Activated gamma-delta T cell (primary cell): ENCODE data around the gene UNC5C.

Source experiments
- DNase-seq: peaks from one replicate; lab custom pipeline; 2025; lab: John Stamatoyannopoulos, UW

UNC5C gene

DNA sequence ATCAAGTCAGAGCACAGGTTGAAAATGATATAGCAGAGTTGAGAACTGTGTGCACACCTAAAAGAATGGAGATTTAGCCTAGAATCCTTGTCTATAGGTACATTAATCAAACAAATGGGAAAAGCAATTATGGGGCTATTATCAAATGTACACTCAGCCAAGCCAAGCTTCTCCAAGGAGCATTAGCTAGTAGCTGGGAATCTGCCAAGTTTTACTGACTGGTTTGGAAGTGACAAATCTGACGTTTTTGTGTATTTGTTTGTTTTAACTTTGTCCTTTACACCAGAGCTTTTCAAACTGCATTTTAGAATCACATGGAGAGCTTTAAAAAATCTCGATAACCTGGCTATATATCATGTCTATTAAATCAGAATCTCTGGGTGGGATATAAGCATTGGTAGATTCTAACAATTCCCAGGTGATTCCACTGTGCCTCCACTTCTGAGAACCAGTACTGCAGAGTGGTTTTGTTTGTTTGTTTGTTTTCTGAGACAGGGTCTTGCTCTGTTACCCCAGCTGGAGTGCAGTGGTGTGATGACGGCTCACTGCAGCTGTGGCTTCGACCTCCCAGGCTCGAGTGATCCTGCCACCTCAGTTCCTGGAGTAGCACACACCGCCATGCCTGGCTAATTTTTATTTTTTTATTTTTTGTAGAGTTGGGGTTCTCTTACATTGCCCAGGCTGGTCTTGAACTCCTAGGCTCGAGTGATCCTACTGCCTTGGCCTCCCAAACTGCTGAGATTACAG lies 279.8 kb downstream of the UNC5C start:
- no peak for DNase-seq

DNA sequence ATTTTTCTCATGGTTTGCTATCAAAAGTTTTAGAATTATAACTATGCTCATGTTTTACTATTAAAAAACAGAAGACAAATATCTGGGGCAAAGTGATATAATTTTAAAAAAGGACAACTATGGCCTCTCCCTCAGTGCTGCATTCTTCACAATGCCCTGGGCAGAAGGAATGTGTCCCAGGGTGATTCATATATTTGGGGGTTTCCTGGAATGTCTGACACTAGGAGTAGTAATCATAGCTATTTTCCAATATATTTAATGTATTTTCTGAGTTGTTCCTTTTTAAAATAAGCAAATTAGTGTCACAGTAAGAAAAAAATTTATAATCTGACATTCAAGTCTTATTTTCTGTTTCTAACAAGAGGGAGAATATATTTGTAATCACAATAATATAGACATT lies 281.7 kb downstream of the UNC5C start:
- DNase-seq = no peak

DNA sequence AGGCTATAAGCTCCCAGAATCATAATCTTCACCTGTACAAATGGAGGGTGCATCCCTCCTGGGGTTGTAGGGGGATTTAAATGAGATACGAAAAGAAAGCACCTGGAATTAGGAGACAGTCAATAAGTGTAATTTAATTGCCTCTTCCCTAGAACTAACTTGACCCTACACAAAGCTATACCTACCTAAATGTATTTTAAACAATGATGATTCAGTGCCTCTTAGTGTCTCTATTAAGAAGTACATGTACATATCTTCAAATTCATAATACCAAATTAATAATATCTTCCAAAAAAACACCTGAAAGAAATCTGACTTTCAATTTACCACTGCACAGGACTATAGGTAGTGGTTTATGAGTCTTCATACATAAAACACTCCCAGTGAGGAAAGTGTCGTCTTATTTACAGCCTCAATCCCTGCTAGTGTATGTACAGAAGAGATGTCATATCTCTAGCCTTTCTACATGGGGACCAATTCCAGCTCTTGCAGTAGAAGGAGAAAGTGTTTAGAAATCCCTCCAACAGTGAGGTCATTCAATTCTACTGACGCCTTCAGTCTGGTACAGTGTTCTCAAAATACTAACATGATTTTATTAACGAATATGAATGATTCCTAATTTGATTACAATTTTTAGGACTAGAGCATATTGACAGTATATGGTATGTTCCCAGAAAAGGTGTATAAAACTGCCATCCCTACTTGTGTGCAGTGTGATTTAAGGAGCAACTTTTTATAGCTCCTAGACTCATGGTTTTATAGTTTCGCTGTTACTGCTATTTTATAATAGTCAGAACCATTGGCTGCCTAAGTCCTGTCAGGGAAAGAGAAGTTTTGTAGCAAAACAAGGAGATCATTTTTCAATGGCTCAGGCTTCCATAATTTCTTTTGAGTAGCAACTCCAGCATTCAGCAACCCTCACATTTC lies 282.7 kb downstream of the UNC5C start:
- DNase-seq = no peak

DNA sequence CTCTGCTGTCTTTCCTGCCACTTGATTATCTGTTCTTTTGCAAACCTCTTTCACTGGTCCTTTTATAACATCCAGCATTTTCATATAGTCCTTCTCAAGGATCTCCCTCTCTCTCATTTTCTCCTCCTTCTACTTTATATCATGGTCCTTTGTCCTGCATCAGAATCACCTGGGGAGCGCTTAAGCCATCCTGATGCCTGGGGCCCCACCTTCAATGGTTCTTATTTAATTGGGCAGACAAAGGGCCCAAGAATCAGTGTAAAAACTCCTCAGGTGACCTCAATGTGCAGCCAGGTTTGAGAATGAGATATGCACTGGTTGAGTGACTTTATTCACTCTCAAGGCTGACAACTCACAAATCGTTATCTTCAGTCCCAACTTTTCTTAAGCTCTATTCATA lies 283.9 kb downstream of the UNC5C start:
- no peak for DNase-seq

DNA sequence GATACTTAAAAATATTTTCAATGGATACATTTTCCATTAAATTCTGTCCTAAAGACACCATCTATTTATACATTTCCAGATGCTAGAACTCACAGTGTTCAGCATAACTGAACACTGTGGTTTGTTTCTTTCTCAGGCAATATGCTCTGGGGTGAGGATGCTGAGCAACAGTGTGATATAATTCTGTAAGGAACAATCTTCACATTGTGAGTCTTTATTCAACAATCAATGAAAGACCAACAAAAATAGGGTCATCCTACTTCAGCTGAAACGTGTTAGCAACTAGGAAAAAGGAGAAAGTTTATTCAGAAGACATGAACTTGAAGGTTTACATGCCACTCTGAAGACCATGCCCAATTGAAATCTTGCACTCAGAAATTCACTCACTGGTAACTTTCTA lies 284.8 kb downstream of the UNC5C start:
- no peak for DNase-seq

DNA sequence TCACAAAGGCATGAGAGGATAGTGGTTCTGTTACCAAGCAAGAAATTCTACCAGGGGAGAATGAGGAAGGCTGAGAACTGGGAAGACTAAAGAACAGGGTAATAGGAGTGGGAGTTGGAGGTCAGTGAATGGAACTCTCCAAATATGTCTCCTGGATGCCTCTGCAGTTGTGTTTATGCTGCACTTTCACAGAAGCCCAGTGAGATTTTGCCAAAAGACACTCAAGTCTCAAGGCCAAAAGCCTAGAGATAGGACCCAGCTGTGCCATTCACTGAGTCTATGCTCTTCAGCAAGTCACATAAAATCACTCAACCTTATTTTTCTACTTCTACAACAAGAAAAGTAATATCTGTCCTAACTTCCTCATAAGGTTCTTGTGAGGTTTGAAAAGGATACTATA lies 285.4 kb downstream of the UNC5C start:
- DNase-seq = no peak

DNA sequence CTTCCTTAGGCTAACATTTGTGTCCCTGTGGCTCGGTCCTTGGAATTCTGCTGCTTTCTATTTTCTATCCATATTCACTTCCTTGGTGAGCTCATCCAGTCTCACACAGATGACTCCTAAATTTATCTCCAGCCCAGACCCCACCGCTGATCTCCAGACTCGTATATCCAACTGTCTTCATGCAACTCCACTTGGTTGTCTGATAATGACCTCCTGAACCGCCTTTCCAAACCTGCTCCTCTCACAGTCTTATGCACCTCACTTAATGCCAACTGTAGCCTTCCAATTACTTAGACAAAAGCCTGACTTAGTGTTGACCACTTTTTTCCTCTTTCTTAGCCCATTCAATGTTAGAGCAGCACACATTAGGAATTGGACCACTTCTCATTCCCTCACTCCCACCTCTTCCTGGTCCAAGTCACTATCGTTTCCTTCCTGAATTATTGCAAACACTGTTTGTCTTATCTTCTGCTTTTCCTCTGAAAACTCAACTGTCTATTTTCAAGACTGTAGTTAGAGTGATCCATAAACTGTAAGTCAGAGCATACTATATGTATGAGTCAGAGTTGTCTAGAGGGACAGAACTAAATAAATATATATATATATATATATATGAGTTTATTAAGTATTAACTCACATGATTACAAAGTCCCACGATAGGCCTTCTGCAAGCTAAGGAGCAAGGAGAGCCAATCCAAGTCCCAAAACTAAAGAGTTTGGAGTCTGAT lies 292.5 kb downstream of the UNC5C start:
- DNase-seq = no peak

DNA sequence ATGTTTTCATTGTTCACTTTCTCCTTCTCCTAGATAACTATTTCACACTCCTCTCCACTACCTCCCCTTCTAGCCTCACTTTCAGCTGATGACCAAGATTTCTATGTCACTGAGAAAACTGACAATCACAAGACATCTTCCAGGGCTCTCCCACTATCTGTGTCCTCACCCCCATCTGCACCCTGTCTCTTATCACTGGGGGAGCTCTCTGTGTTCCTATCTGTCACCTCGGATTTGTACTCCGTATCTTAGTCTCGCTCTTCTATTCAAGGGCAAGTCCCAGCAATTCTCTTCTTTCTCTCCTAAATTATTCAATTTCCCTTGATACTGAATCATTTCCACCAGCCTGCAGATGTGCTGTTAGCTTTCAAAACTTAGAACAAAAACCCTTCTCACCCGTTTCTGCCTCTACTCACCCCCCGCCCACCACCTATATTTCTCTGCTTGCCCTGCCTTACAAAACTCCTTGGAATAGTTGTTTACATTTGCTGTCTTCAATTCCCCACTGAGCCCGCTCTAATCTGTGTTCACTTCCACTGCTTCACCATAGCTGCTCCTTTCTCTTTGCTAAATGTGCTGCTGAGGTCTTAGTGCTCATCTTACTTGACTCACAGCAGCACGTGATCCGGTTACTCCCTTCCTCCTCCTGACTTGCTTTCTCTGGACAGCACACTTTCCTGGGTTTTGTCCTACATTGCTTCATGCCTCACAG lies 293.2 kb downstream of the UNC5C start:
- no peak for DNase-seq

DNA sequence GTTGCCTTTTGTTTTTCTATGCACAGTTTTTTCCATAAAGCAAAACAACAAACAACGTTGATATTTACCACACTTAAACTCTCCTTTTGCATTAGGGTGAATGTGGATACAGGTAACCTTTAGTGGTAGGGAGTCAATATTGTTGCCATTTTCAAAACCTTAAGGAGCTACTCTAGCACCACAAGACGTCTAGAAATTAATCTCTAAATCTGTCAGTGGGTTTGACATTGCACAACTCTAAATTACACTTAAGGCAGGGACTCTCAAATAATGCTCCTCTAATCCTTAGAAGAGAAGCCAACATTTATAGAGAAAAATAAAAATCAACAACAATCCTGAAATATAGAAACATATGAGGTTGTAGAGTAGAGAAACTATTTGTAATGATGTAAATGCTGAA lies 297.2 kb downstream of the UNC5C start:
- no peak for DNase-seq

DNA sequence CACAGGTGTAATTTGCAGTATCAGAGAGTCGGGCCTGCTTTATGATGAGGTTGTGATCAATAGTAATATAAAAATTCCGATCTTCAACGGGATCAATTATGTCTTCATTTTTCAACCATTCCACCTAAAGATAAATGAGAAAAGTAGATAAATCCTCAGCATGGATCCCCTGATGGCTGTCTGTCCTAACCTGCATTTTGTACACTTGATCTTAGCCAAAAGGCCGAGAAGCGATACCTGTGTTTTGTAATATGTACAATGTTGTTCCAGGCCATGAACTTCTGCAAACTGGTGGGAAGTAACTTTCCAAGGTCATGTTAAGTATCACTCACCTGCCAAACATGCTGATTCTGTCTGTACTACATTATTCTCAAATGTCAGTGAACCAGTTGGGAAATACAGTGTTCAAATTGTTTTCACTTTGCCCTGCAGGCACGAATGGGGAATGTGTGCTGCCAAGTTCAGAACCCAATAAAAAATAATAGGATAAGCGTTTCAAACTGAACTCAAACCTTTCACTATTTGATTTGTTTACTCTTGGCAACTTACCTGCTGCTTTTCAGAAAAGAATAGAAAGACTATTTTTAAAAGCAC lies 298.1 kb downstream of the UNC5C start:
- no peak for DNase-seq

DNA sequence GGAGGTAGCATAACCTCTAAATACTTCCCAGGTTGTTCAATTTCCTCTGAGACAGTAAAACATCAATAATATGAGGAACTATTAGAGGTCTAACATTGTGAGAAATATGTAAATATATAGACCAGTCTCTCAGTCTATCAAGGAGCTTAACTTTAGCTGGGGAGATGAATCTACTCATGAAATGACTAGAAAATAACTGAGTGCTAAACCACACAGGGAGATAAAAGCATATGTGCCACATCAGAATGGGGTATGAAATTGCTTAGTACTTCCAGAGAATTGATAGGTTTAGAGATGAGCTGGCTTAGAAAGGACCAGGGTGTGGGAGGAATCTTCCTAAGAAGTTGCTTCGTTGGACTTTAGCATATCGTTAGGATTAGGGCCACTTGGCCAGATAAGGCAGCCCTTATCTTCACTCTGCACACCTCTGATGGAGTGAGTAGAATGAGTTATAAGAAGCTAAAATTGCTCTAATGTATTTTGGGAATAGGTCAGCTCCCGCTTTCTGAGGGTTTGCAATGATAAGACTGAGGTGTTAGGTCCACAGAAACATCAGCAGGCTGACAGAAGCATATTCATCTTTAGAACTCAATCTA lies 299.2 kb downstream of the UNC5C start:
- DNase-seq = no peak

DNA sequence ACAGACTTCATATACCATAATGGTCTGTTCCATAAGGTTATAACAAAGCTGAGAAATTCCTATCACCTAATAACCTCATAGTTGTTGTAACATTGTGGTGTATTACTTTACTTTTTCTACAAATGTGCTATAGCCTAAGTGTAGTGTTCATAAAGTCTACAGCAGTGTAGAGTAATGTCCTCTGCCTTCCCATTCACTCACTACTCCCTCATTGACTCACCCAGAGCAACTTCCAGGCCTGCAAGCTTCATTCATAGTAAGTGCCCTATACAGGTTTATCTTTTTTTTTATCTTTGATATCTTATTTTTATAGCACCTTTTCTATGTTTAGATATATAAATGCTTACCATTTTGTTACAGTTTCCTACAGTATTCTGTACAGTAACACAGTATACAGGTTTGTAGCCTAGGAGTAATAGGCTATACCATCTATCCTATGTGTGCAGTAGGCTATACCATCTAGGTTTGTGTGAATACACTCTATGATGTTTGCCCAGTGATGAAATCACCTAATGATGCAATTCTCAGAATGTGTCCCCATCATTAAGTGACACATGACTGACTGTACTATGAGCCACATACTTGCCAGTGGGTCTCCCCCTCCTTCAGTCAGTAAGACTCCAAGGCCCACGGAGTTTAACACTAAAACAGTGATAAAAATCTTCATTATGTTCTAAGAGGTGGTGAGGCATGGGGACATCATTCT lies 299.9 kb downstream of the UNC5C start:
- DNase-seq = no peak

DNA sequence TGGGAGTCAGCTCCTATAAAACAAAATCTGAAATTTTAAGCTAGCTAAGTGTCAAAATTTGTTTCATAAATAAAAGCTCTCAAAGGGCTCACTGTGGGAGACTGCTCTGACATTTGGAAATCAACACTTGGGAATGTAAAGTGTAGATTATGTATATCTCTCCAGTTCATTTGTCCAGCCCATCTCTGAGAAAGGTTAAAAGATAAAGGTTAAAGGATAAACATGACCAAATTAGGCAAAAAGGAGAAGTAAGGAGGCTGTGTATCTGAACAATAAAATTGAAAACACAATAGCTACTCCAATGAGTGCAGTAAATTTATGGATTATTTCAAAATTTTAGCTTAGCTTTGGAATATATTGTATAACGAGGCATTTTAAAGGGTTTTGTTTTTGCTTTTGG lies 304.9 kb downstream of the UNC5C start:
- DNase-seq = no peak

DNA sequence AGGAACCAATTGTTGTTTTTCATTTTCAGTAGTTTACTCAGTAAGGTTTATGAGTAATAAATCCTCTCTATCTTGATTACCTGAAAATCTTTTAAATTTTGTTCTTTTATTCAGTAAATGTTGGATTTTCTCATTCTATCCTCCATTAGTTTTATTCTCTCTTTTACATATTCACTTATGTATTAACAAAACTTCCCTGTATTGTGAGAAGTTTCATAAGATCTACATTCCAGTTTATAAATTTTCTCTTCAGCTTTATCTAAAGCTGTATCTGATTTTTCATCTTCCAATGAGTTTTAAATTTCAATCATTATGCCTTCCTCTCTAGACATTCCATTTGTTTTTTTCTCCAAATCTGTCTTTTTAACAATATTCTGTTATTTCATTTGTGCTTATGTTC lies 310.2 kb downstream of the UNC5C start:
- no peak for DNase-seq

DNA sequence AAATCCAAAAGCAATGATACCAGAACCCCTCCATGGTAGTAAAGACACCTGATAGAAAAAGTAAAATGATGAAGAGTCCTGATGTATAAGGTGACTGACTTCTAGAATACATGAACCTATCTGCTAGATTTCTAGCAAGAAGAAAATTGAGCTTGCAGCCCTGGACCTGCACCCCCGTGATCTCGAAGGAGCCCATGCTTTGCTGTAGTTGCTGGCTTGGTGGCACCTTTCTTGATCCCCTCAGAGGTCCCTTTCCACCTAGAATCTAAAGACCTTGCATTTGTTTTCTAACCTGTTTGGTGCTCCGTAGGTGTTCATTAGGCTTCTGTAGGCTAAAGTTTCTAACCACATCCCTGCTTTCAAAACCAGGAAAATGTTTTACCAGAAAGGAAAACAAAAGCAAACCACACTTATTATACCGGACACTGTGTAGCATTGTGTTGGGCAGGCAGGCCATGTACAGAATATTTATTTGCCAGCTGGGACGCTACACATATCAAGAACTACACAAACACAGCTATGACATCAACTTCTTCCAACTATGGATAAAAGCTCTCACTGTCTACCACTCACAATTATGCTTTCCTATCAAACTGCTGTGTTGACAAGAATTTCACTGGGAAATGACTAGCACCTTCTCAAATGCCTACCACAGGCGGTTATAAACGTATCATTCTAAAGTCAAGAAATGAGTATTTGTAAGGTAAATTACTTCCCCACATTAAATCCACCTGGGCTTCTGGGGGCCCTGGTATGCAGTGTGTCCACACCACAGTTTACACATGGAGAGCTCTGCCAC lies 316.2 kb downstream of the UNC5C start:
- no peak for DNase-seq

DNA sequence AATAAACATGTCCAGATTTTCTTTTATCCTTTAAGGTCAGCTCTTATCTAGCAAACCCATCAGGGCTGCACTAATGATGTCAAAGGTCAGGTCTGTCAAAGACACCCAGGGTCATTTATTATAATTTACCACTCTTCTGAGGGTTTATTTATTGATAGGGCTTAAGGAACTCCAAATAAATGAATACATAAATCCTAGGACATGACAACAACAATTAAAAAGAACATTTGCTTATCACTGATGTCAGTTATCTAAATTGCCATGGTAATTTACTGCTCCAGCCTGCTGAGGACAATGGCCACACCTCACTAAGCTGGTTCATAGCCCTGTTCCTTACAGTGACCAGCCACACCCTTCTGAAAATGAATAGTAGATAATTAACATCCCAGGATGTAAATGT lies 317.1 kb downstream of the UNC5C start:
- DNase-seq = no peak

DNA sequence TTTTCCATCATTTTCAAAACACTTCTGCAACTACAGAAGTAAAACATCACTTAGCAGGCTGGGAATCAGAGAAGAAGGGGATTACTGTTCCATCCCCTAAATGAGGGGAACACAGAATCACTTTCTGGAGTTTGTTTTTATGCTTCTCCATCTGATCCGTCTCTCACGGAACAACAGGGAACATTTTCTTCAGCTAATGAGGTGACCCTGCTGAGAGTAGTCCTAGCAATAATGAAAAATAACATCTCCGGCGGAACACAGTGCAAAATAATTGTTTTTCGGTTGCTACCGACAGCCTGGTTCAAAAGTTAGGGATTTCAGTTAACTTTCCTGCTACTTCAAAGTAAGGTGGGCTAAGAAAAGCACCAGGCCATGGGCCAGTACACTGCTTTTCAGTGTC lies 322.9 kb downstream of the UNC5C start:
- no peak for DNase-seq

DNA sequence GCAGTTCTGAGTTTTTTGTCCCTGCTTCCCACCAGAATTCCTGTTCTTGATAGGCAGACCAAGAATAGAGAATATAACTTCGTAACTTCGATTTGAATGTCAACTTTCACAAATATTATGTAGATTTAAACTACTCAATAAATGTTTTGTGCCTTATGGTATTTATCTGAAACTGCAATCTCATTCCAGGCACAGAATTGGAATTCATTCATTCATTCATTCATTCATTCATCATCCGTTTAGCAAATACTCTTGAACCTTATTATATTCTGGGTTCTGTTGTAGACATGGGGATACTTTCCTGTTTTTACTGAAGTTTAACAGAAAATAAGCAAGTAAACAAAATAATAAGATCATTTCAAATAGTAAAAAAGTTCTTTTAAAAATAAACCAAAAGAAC lies 324.4 kb downstream of the UNC5C start:
- no peak for DNase-seq
